ENCODE measurements around the gene NOP53. TPM values are rescaled to one million over a fixed set of nuclear protein-coding genes. Genes with fewer than 3 reads are reported as not detected.
A peak's percentile ranks its signal among the peaks of the same experiment; 100 is the strongest.

The NOP53 gene
- total and polyA plus RNA-seq, 9 of the 15 experiments (the other 6 are each of a cell fraction or from before 2014, with no cell fraction given) = 6.5 to 274 (median 145) TPM

DNA sequence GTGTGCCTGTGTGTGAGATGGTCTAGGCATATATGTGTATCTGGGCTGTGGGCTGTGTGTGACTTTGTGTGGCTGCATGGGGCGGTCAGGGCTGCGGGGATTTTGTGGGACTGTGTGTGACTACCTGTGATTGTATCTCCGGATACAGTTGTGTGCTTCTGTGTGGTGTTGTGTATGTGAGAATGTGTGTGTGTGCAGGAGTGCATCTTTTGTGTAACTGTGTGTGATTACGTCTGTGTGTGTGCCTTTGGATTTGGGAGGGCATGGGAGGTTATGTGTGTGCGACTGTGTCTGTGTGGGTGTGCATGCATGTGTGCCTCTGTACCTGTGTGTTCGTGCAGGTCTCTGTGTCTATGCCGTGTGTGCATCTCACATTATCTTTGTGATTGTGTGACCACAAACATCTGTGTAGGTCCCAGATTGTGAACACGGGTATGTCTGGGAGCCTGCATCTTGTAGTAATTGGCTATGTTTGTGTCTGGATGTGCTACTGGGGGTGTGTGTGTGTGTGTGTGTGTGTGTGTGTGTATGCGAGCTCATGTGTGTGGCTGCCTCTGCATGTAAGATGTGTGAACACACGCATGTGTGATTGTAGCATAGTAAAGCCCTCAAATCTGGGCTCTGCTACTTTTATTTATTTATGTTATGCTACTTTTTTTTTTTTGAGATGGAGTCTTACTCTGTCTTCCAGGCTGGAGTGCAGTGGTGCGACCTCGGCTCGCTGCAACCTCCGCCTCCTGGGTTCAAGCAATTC lies 24.5 kb upstream of the NOP53 start:
- FAIRE-seq (no peak), ATAC-seq (no peak), DNase-seq (ENCODE audit: extremely low read depth in 1 of 4, low spot score in 3 of 4) (no peak)
- in situ Hi-C loops (cut with MboI) (no loop called here), intact Hi-C loops (cut with micrococcal nuclease) (no loop called here)
- 80% methylated on average over 12 of the region's 14 CpGs for WGBS (ENCODE audit: insufficient coverage, low coverage, missing lambda C conversion rate)
- TF ChIP-seq, protein P1, sequence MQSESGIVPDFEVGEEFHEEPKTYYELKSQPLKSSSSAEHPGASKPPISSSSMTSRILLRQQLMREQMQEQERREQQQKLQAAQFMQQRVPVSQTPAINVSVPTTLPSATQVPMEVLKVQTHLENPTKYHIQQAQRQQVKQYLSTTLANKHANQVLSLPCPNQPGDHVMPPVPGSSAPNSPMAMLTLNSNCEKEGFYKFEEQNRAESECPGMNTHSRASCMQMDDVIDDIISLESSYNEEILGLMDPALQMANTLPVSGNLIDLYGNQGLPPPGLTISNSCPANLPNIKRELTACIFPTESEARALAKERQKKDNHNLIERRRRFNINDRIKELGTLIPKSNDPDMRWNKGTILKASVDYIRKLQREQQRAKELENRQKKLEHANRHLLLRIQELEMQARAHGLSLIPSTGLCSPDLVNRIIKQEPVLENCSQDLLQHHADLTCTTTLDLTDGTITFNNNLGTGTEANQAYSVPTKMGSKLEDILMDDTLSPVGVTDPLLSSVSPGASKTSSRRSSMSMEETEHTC (IDR thresholded peaks at IDR 0.05) = no peak
- 0 out of 2 replicates have a peak, but pooled peaks have one; percentile 30 for TF ChIP-seq SUPT5H (IDR thresholded peaks at IDR 0.05)
- ChIA-PET POLR2A (interaction anchor here (0.6 to 1.0 kb wide), 2 partner anchors 36 to 274 kb away, joined by 3 read pairs; no protein-coding TSS in a partner anchor), CTCF (ENCODE audit: low intra/inter-chr PET ratio) (no interaction called here)
- H4K20me1 ChIP-seq (replicated peaks; ENCODE audit: control insufficient read depth, insufficient read depth, low read length) = no peaks in the 10 kb centered on the region
- H3K4me2 ChIP-seq (ENCODE audit: insufficient read depth, low read length) = no peak overlapping the region
- no TSS peak for BruUV-seq (replicated peaks)
- H3K4me1 ChIP-seq (replicated peaks in 1 of 2; ENCODE audit: control insufficient read depth in 2 of 2, insufficient read depth in 2 of 2, low read length in 2 of 2) = peaks cover 5 to 40% of the 10 kb centered on the region in 2 experiments; a peak in 4 of 5 replicates
- H3K4me3 ChIP-seq = no peak overlapping the region
- peaks cover 2% of the 10 kb centered on the region for H3K9me1 ChIP-seq (ENCODE audit: control insufficient read depth, insufficient read depth, low read length)
- peaks cover 25% of the 10 kb centered on the region; the same call in 2 of the 3 replicates for H3K36me3 ChIP-seq (ENCODE audit: control insufficient read depth, insufficient read depth, low read length)
- no peak overlapping the region for H2AFZ ChIP-seq (ENCODE audit: low read depth, low read length)
- no peaks in the 10 kb centered on the region for H3K27me3 ChIP-seq (ENCODE audit: control insufficient read depth in 2 of 2, insufficient read depth in 2 of 2, low read length in 2 of 2)
- no peaks in the 10 kb centered on the region for H3K9me3 ChIP-seq (replicated peaks; ENCODE audit: control insufficient read depth, insufficient read depth, low read depth, low read length)
- H3K79me2 ChIP-seq (ENCODE audit: control insufficient read depth, insufficient read depth, low read length) = no peaks in the 10 kb centered on the region; the same call in 2 of the 3 replicates
- no peak overlapping the region; the same call in 2 of the 3 replicates for H3K27ac ChIP-seq (ENCODE audit: extremely low read depth, low read depth, low read length)
- H3K9ac ChIP-seq (ENCODE audit: insufficient read depth in 1 of 2, low read depth in 2 of 2, low read length in 2 of 2) = no peak overlapping the region

DNA sequence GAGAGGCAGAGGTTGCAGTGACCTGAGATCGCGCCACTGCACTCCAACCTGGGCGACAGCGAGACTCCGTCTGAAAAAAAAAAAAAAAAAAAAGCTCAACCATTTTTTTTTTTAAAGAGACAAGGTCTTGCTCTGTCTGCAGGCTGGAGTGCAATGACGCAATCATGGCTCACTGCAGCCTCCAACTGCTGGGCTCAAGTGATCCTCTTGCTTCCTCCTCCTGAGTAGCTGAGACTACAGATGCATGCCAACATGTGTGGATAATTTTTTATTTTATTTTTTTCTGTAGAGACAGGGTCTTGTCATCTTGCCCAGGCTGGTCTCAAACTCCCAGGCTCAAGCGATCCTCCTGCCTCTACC lies 21.8 kb upstream of the NOP53 start:
- Histone ChIP-seq H3K9ac (ENCODE audit: insufficient read depth in 1 of 2, low read depth in 2 of 2, low read length in 2 of 2) (no peak overlapping the region), H2AFZ (ENCODE audit: low read depth, low read length) (no peak overlapping the region), H4K20me1 (replicated peaks; ENCODE audit: control insufficient read depth, insufficient read depth, low read length) (no peaks in the 10 kb centered on the region), H3K36me3 (ENCODE audit: control insufficient read depth, insufficient read depth, low read length) (peaks cover 26% of the 10 kb centered on the region; the same call in 2 of the 3 replicates), H3K27me3 (ENCODE audit: control insufficient read depth in 2 of 2, insufficient read depth in 2 of 2, low read length in 2 of 2) (no peaks in the 10 kb centered on the region), H3K27ac (ENCODE audit: extremely low read depth, low read depth, low read length) (no peak overlapping the region; the same call in 2 of the 3 replicates), H3K4me2 (ENCODE audit: insufficient read depth, low read length) (no peak overlapping the region), H3K4me3 (no peak overlapping the region), H3K9me1 (ENCODE audit: control insufficient read depth, insufficient read depth, low read length) (peaks cover 2% of the 10 kb centered on the region), H3K79me2 (ENCODE audit: control insufficient read depth, insufficient read depth, low read length) (no peaks in the 10 kb centered on the region), H3K9me3 (replicated peaks; ENCODE audit: control insufficient read depth, insufficient read depth, low read depth, low read length) (no peaks in the 10 kb centered on the region), H3K4me1 (replicated peaks in 1 of 2; ENCODE audit: control insufficient read depth in 2 of 2, insufficient read depth in 2 of 2, low read length in 2 of 2) (peaks cover 5 to 38% of the 10 kb centered on the region in 2 experiments; a peak in 4 of 5 replicates)
- ChIA-PET CTCF (ENCODE audit: low intra/inter-chr PET ratio) (no interaction called here), POLR2A (interaction anchor here (1.0 to 2.1 kb wide), 5 partner anchors 10 to 295 kb away, joined by 3 to 7 read pairs (median 5); no protein-coding TSS in a partner anchor)
- 62% methylated on average over 1 of the region's 7 CpGs for WGBS (ENCODE audit: insufficient coverage, low coverage, missing lambda C conversion rate)
- DNase-seq (ENCODE audit: extremely low read depth in 1 of 4, low spot score in 3 of 4) (peak in 1 of 4 experiments; percentile 72), ATAC-seq (peak; percentile 86), FAIRE-seq (peak; percentile 69)
- in situ Hi-C loops (cut with MboI) (no loop called here), intact Hi-C loops (cut with micrococcal nuclease) (no loop called here)
- no TSS peak for BruUV-seq (replicated peaks)
- TF ChIP-seq ZNF583 (CRISPR knock-in tag; IDR thresholded peaks at IDR 0.05) = no peak
- 0 out of 2 replicates have a peak, but pooled peaks have one; percentile 41 for TF ChIP-seq CXXC5 (CRISPR knock-in tag; IDR thresholded peaks at IDR 0.05)
- no peak for TF ChIP-seq TCF7L2 (IDR thresholded peaks at IDR 0.05; ENCODE audit: low read depth, low read length)
- no peak for TF ChIP-seq NONO (IDR thresholded peaks at IDR 0.05; ENCODE audit: low read depth in 2 of 2, low read length in 1 of 2)
- TF ChIP-seq HDAC2 (IDR thresholded peaks at IDR 0.05) = no peak
- peak; percentile 54 for TF ChIP-seq JUN (IDR thresholded peaks at IDR 0.05; ENCODE audit: borderline replicate concordance, low read depth, low read length)
- TF ChIP-seq JUN (CRISPR knock-in tag; IDR thresholded peaks at IDR 0.05; ENCODE audit: borderline replicate concordance) = no peak
- TF ChIP-seq ZNF134 (CRISPR knock-in tag; conservative IDR thresholded peaks at IDR 0.05) = no peak
- no peak for TF ChIP-seq ZKSCAN3 (CRISPR knock-in tag; IDR thresholded peaks at IDR 0.05)
- no peak for TF ChIP-seq ZNF644 (tag; IDR thresholded peaks at IDR 0.05; ENCODE audit: low read depth)
- no peak for TF ChIP-seq MEF2A (IDR thresholded peaks at IDR 0.05; ENCODE audit: control insufficient read depth, low read depth, low read length)
- no peak for TF ChIP-seq CBFA2T2 (conservative IDR thresholded peaks at IDR 0.05)
